Naive thymus-derived CD4-positive, alpha-beta T cell (primary cell): ENCODE results near the gene BSN. TPM values are rescaled to one million over a fixed set of nuclear protein-coding genes. Genes with fewer than 3 reads are reported as not detected.

ENCODE experiments used
- ATAC-seq: fragments of 150-1000 bp; cut with Tn5 transposase; 2 replicates; pipeline ENCODE4 v1.10.0; 2021; ENCODE audit warnings: mild to moderate bottlenecking, moderate library complexity
- CTCF ChIA-PET: fragments of 350-600 bp; sonication (Branson Sonifier 250); formaldehyde crosslinking; loops from one replicate; lab custom pipeline; 2021; ENCODE audit warnings: antibody characterized with exemption; lab: Charles Lee
- POLR2A ChIA-PET: fragments of 350-600 bp; sonication (Branson Sonifier 250); formaldehyde crosslinking; loops from one replicate; lab custom pipeline; 2021; ENCODE audit warnings: antibody characterized with exemption, inconsistent platforms; lab: Charles Lee
- DNase-seq, 9 donors: peaks; one replicate each; pipeline versions ENCODE4 v3.0.0 to v3.0.0-alpha.2; 2020 to 2022; ENCODE audit warnings: mixed read lengths in 1 of 9
- H3K27ac ChIP-seq: one replicate; pipeline ENCODE4 v1.7.0; 2013; ENCODE audit warnings: mild to moderate bottlenecking, low read depth, low read length, moderate library complexity
- H3K27me3 ChIP-seq, 2 donors: one replicate each; pipeline ENCODE4 v1.7.0; 2013; ENCODE audit warnings: low read length in 2 of 2, mild to moderate bottlenecking in 2 of 2, moderate library complexity in 2 of 2; ENCODE audit not compliant: control insufficient read depth in 2 of 2, insufficient read depth in 2 of 2
- H3K36me3 ChIP-seq, 3 experiments: 1 replicate in 2 of 3; 2 replicates in 1 of 3; pipeline ENCODE4 v1.7.0; 2013; ENCODE audit warnings: low read length in 3 of 3, mild to moderate bottlenecking in 3 of 3, moderate library complexity in 1 of 3; ENCODE audit not compliant: insufficient read depth in 3 of 3, control insufficient read depth in 2 of 3
- H3K4me1 ChIP-seq, 2 donors: one replicate each; pipeline ENCODE4 v1.7.0; 2013; ENCODE audit warnings: low read length in 2 of 2, mild to moderate bottlenecking in 2 of 2, moderate library complexity in 1 of 2; ENCODE audit not compliant: control insufficient read depth in 2 of 2, insufficient read depth in 2 of 2
- H3K4me3 ChIP-seq: 2 replicates; pipeline ENCODE4 v1.7.0; 2013; ENCODE audit warnings: mild to moderate bottlenecking, low read length
- H3K9me3 ChIP-seq, 3 experiments: 1 replicate in 2 of 3; 2 replicates in 1 of 3; pipeline ENCODE4 v1.7.0; 2013; ENCODE audit warnings: low read length in 3 of 3; ENCODE audit not compliant: control insufficient read depth in 2 of 3
- H3K27ac Mint-ChIP-seq, 9 donors: one replicate each; pipeline ENCODE4 v1.8.0; 2020 to 2022; ENCODE audit warnings: mixed read lengths in 9 of 9, mild to moderate bottlenecking in 8 of 9, moderate library complexity in 5 of 9, inconsistent platforms in 2 of 9
- H3K27me3 Mint-ChIP-seq, 5 donors: one replicate each; pipeline ENCODE4 v1.8.0; 2021 to 2022; ENCODE audit warnings: mixed read lengths in 5 of 5, mild to moderate bottlenecking in 1 of 5
- H3K36me3 Mint-ChIP-seq, 5 donors: one replicate each; pipeline ENCODE4 v1.8.0; 2020 to 2022; ENCODE audit warnings: mixed read lengths in 5 of 5, mild to moderate bottlenecking in 3 of 5, inconsistent platforms in 1 of 5
- H3K4me1 Mint-ChIP-seq, 7 donors: one replicate each; pipeline ENCODE4 v1.8.0; 2020 to 2022; ENCODE audit warnings: mixed read lengths in 7 of 7, mild to moderate bottlenecking in 3 of 7, inconsistent platforms in 1 of 7
- H3K4me3 Mint-ChIP-seq, 10 donors: one replicate each; pipeline ENCODE4 v1.8.0; 2020 to 2022; ENCODE audit warnings: mild to moderate bottlenecking in 10 of 10, mixed read lengths in 10 of 10, moderate library complexity in 6 of 10, inconsistent platforms in 2 of 10
- H3K9me3 Mint-ChIP-seq, 11 donors: one replicate each; pipeline ENCODE4 v1.8.0; 2020 to 2022; ENCODE audit warnings: mixed read lengths in 11 of 11, mild to moderate bottlenecking in 4 of 11, inconsistent platforms in 1 of 11, moderate library complexity in 1 of 11
- intact Hi-C, 2 donors: fragments of 100-400 bp; cut with micrococcal nuclease; formaldehyde crosslinking; loops; one replicate each; pipeline ENCODE4 v1.15.1; 2023
- polyA plus RNA-seq, 2 donors: library from polyadenylated mRNA; unstranded; fragments of 300-500 nt; fragmentation: Illumina TruSeq; gene quantifications; one replicate each; pipeline ENCODE4 v1.2.3, GENCODE V29; 2021
- total RNA-seq, 6 experiments: library from RNA in 5 of 6; stranded (reverse) in 5 of 6; gene quantifications; 1 replicate in 5 of 6; 2 replicates in 1 of 6; pipeline ENCODE4 v1.2.3 and lab custom pipeline; 2021 to 2026

Gene BSN
- total and polyA plus RNA-seq, 7 experiments from 2014 or later: 0.12 to 0.16 (median 0.14) TPM; not detected in 2

- no peaks in the 10 kb centered on the region for H3K36me3 ChIP-seq
- ChIA-PET POLR2A (interaction anchor here (0.6 kb wide), 1 partner anchor 304 kb away, joined by 3 read pairs; no protein-coding TSS in a partner anchor), CTCF (interaction anchor here (0.5 to 1.2 kb wide), 2 partner anchors 74 to 120 kb away, joined by 3 read pairs; no protein-coding TSS in a partner anchor)
- Mint-ChIP-seq H3K27ac (no peak overlapping the region), H3K4me1 (no peaks in the 10 kb centered on the region), H3K27me3 (peaks cover 0 to 14% (median 0%) of the 10 kb centered on the region in 5 donors), H3K36me3 (no peaks in the 10 kb centered on the region), H3K4me3 (no peak overlapping the region), H3K9me3 (no peaks in the 10 kb centered on the region)
- H3K4me3 ChIP-seq: no peak overlapping the region
- H3K4me1 ChIP-seq: no peaks in the 10 kb centered on the region
- no peak for ATAC-seq
- H3K27me3 ChIP-seq: no peaks in the 10 kb centered on the region
- intact Hi-C loops: no loop called here
- H3K27ac ChIP-seq: no peak overlapping the region
- H3K9me3 ChIP-seq: no peaks in the 10 kb centered on the region
- DNase-seq: no peak
These were observed 105.5 kb downstream of the BSN start for GRCh38 chr3:49659756-49660155.

GRCh38 chr3:49661281-49661680 lies 107.0 kb downstream of the BSN start:
- H3K27ac Mint-ChIP-seq: no peak overlapping the region
- no peaks in the 10 kb centered on the region for H3K9me3 Mint-ChIP-seq
- H3K4me1 Mint-ChIP-seq: peaks cover 0 to 6% (median 0%) of the 10 kb centered on the region in 7 donors
- no peaks in the 10 kb centered on the region for H3K36me3 Mint-ChIP-seq
- Histone ChIP-seq H3K4me1 (no peaks in the 10 kb centered on the region), H3K9me3 (no peaks in the 10 kb centered on the region), H3K27me3 (no peaks in the 10 kb centered on the region), H3K27ac (no peak overlapping the region), H3K36me3 (no peaks in the 10 kb centered on the region), H3K4me3 (no peak overlapping the region)
- H3K4me3 Mint-ChIP-seq: no peak overlapping the region
- ChIA-PET CTCF (no interaction called here), POLR2A (no interaction called here)
- DNase-seq (no peak), ATAC-seq (no peak)
- intact Hi-C loops: no loop called here
- peaks cover 0 to 12% (median 0%) of the 10 kb centered on the region in 5 donors for H3K27me3 Mint-ChIP-seq

- DNase-seq: no peak
- no peaks in the 10 kb centered on the region for H3K27me3 ChIP-seq
- H3K4me3 Mint-ChIP-seq: no peak overlapping the region
- H3K27ac ChIP-seq: no peak overlapping the region
- peaks cover 0 to 8% (median 0%) of the 10 kb centered on the region in 5 donors for H3K27me3 Mint-ChIP-seq
- H3K4me1 Mint-ChIP-seq: peaks cover 0 to 6% (median 0%) of the 10 kb centered on the region in 7 donors
- H3K27ac Mint-ChIP-seq: no peak overlapping the region
- no peaks in the 10 kb centered on the region for H3K36me3 Mint-ChIP-seq
- H3K9me3 Mint-ChIP-seq: no peaks in the 10 kb centered on the region
- no peak for ATAC-seq
- H3K36me3 ChIP-seq: no peaks in the 10 kb centered on the region
- intact Hi-C loops: no loop called here
- no peaks in the 10 kb centered on the region for H3K9me3 ChIP-seq
- ChIA-PET POLR2A (no interaction called here), CTCF (no interaction called here)
- no peak overlapping the region for H3K4me3 ChIP-seq
- no peaks in the 10 kb centered on the region for H3K4me1 ChIP-seq
These were observed 107.7 kb downstream of the BSN start for GRCh38 chr3:49662021-49662420.

GRCh38 chr3:49662720-49663413 lies 108.6 kb downstream of the BSN start:
- ChIA-PET CTCF (interaction anchor here (0.5 kb wide), 1 partner anchor 191 kb away, joined by 3 read pairs; no protein-coding TSS in a partner anchor), POLR2A (interaction anchor here (0.6 kb wide), 1 partner anchor 74 kb away, joined by 3 read pairs; no protein-coding TSS in a partner anchor)
- DNase-seq: no peak
- no peak for ATAC-seq
- Mint-ChIP-seq H3K4me3 (no peak overlapping the region), H3K27ac (peak overlapping the region in 1 of 9 donors; percentile 30), H3K27me3 (peaks cover 0 to 8% (median 0%) of the 10 kb centered on the region in 5 donors), H3K9me3 (no peaks in the 10 kb centered on the region), H3K4me1 (peaks cover 0 to 6% (median 0%) of the 10 kb centered on the region in 7 donors), H3K36me3 (no peaks in the 10 kb centered on the region)
- H3K9me3 ChIP-seq: no peaks in the 10 kb centered on the region
- H3K36me3 ChIP-seq: no peaks in the 10 kb centered on the region
- H3K27me3 ChIP-seq: no peaks in the 10 kb centered on the region
- H3K4me3 ChIP-seq: no peak overlapping the region
- no peak overlapping the region for H3K27ac ChIP-seq
- intact Hi-C loops: no loop called here
- no peaks in the 10 kb centered on the region for H3K4me1 ChIP-seq

GRCh38 chr3:49663831-49664230 lies 109.6 kb downstream of the BSN start:
- intact Hi-C loops: no loop called here
- ChIA-PET POLR2A (no interaction called here), CTCF (no interaction called here)
- no peaks in the 10 kb centered on the region for H3K9me3 ChIP-seq
- Mint-ChIP-seq H3K4me1 (peaks cover 0 to 6% (median 0%) of the 10 kb centered on the region in 7 donors), H3K27ac (no peak overlapping the region), H3K4me3 (no peak overlapping the region), H3K36me3 (no peaks in the 10 kb centered on the region), H3K27me3 (peaks cover 0 to 8% (median 0%) of the 10 kb centered on the region in 5 donors), H3K9me3 (no peaks in the 10 kb centered on the region)
- H3K27ac ChIP-seq: no peak overlapping the region
- no peaks in the 10 kb centered on the region for H3K36me3 ChIP-seq
- DNase-seq: no peak
- no peaks in the 10 kb centered on the region for H3K27me3 ChIP-seq
- ATAC-seq: no peak
- H3K4me3 ChIP-seq: no peak overlapping the region
- no peaks in the 10 kb centered on the region for H3K4me1 ChIP-seq

GRCh38 chr3:49664300-49664699 lies 110.0 kb downstream of the BSN start:
- no peak overlapping the region for H3K27ac ChIP-seq
- no peak for DNase-seq
- H3K27me3 Mint-ChIP-seq: peaks cover 0 to 8% (median 0%) of the 10 kb centered on the region in 5 donors
- H3K4me3 Mint-ChIP-seq: no peak overlapping the region
- H3K27ac Mint-ChIP-seq: no peak overlapping the region
- H3K36me3 Mint-ChIP-seq: no peaks in the 10 kb centered on the region
- H3K9me3 Mint-ChIP-seq: no peaks in the 10 kb centered on the region
- H3K4me1 ChIP-seq: no peaks in the 10 kb centered on the region
- CTCF ChIA-PET: no interaction called here
- no peak for ATAC-seq
- H3K9me3 ChIP-seq: no peaks in the 10 kb centered on the region
- no peaks in the 10 kb centered on the region for H3K36me3 ChIP-seq
- peaks cover 0 to 6% (median 0%) of the 10 kb centered on the region in 7 donors for H3K4me1 Mint-ChIP-seq
- no peaks in the 10 kb centered on the region for H3K27me3 ChIP-seq
- H3K4me3 ChIP-seq: no peak overlapping the region
- intact Hi-C loops: no loop called here
- POLR2A ChIA-PET: no interaction called here
